ENCODE data around the gene ZNF865. TPM values are rescaled to one million over a fixed set of nuclear protein-coding genes. Genes with fewer than 3 reads are reported as not detected.

ZNF865 gene
- total RNA-seq, 2 experiments from 2014 or later, result 10.8 to 11.2 TPM

- Mint-ChIP-seq H3K27me3 (ENCODE audit: low read depth) (no peaks in the 10 kb centered on the region), H3K9me3 (peaks cover 2% of the 10 kb centered on the region), H3K36me3 (ENCODE audit: low read depth) (peaks cover 21% of the 10 kb centered on the region), H3K4me1 (ENCODE audit: low read depth) (peaks cover 34% of the 10 kb centered on the region), H3K27ac (peak overlapping the region; percentile 79), H3K4me3 (peak overlapping the region; percentile 82)
- CTCF ChIA-PET, result interaction anchor here (0.5 to 3.7 kb wide), 2 partner anchors 32 to 792 kb away, joined by 4 to 11 read pairs; partner anchors contain the start of gene ZNF582
- DNase-seq, result no peak
- intact Hi-C loops (cut with micrococcal nuclease), result loop anchor here (10.0 kb wide), 1 partner anchor 456 kb away; the partner anchor contains the start of gene TNNT1
Measured at GRCh38 chr19:55601084-55601483, 4.4 kb upstream of the ZNF865 start.

- Mint-ChIP-seq H3K36me3 (ENCODE audit: low read depth) (peaks cover 16% of the 10 kb centered on the region), H3K9me3 (peaks cover 2% of the 10 kb centered on the region), H3K27me3 (ENCODE audit: low read depth) (no peaks in the 10 kb centered on the region), H3K27ac (peak overlapping the region; percentile 79), H3K4me3 (peak overlapping the region; percentile 82), H3K4me1 (ENCODE audit: low read depth) (peaks cover 43% of the 10 kb centered on the region)
- DNase-seq, result no peak
- intact Hi-C loops (cut with micrococcal nuclease), result loop anchor here (10.0 kb wide), 1 partner anchor 458 kb away; the partner anchor contains the start of gene TNNT1
- CTCF ChIA-PET, result interaction anchor here (3.7 kb wide), 1 partner anchor 31 kb away, joined by 11 read pairs; no protein-coding TSS in a partner anchor
Measured at GRCh38 chr19:55602104-55603001, 3.1 kb upstream of the ZNF865 start.

GRCh38 chr19:55603115-55603514, 2.3 kb upstream of the ZNF865 start:
- no peak for DNase-seq
- peaks cover 2% of the 10 kb centered on the region for H3K9me3 Mint-ChIP-seq
- H3K4me1 Mint-ChIP-seq (ENCODE audit: low read depth), result peaks cover 49% of the 10 kb centered on the region
- CTCF ChIA-PET, result no interaction called here
- peak overlapping the region; percentile 86 for H3K4me3 Mint-ChIP-seq
- H3K27ac Mint-ChIP-seq, result peak overlapping the region; percentile 68
- intact Hi-C loops (cut with micrococcal nuclease), result loop anchor here (10.0 kb wide), 1 partner anchor 458 kb away; the partner anchor contains the start of gene TNNT1
- H3K27me3 Mint-ChIP-seq (ENCODE audit: low read depth), result no peaks in the 10 kb centered on the region
- peaks cover 19% of the 10 kb centered on the region for H3K36me3 Mint-ChIP-seq (ENCODE audit: low read depth)

GRCh38 chr19:55603581-55604292, 1.7 kb upstream of the ZNF865 start:
- Mint-ChIP-seq H3K4me1 (ENCODE audit: low read depth) (peaks cover 49% of the 10 kb centered on the region), H3K27me3 (ENCODE audit: low read depth) (no peaks in the 10 kb centered on the region), H3K4me3 (peak overlapping the region; percentile 86), H3K27ac (peak overlapping the region; percentile 96), H3K9me3 (peaks cover 2% of the 10 kb centered on the region), H3K36me3 (ENCODE audit: low read depth) (peaks cover 17% of the 10 kb centered on the region)
- CTCF ChIA-PET, result interaction anchor here (0.7 kb wide), 2 partner anchors 20 to 35 kb away, joined by 3 to 5 read pairs; no protein-coding TSS in a partner anchor
- intact Hi-C loops (cut with micrococcal nuclease), result loop anchor here (2.0 to 10.0 kb wide), 2 partner anchors 459 to 487 kb away; partner anchors contain the start of genes PPP1R12C and TNNT1
- DNase-seq, result no peak

- Mint-ChIP-seq H3K9me3 (no peaks in the 10 kb centered on the region), H3K36me3 (ENCODE audit: low read depth) (peaks cover 21% of the 10 kb centered on the region), H3K27me3 (ENCODE audit: low read depth) (no peaks in the 10 kb centered on the region), H3K4me1 (ENCODE audit: low read depth) (peaks cover 52% of the 10 kb centered on the region), H3K4me3 (peak overlapping the region; percentile 86), H3K27ac (peak overlapping the region; percentile 96)
- DNase-seq, result peak; percentile 100
- intact Hi-C loops (cut with micrococcal nuclease), result loop anchor here (1.0 to 10.0 kb wide), 6 partner anchors 19 to 488 kb away; partner anchors contain the start of genes PPP1R12C, TNNT1, ZNF580 and ZNF581
- CTCF ChIA-PET, result interaction anchor here (0.7 to 3.0 kb wide), 11 partner anchors 14 to 137 kb away, joined by 3 to 41 read pairs (median 6); partner anchors contain the start of genes NAT14, ZNF579 and ZNF784
Measured at GRCh38 chr19:55605207-55605636, 225 bp upstream of the ZNF865 start.

GRCh38 chr19:55606471-55606787, 982 bp downstream of the ZNF865 start:
- no peaks in the 10 kb centered on the region for H3K27me3 Mint-ChIP-seq (ENCODE audit: low read depth)
- peaks cover 21% of the 10 kb centered on the region for H3K36me3 Mint-ChIP-seq (ENCODE audit: low read depth)
- H3K27ac Mint-ChIP-seq, result peak overlapping the region; percentile 93
- no peaks in the 10 kb centered on the region for H3K9me3 Mint-ChIP-seq
- peaks cover 58% of the 10 kb centered on the region for H3K4me1 Mint-ChIP-seq (ENCODE audit: low read depth)
- CTCF ChIA-PET, result interaction anchor here (0.5 to 3.0 kb wide), 17 partner anchors 11 to 186 kb away, joined by 3 to 41 read pairs (median 5); partner anchors contain the start of genes NAT14, ZNF579 and ZNF784
- intact Hi-C loops (cut with micrococcal nuclease), result loop anchor here (1.0 to 10.0 kb wide), 5 partner anchors 36 to 462 kb away; partner anchors contain the start of genes ISOC2, TNNT1, U2AF2 and ZNF580
- DNase-seq, result no peak
- H3K4me3 Mint-ChIP-seq, result peak overlapping the region; percentile 89

- peaks cover 21% of the 10 kb centered on the region for H3K36me3 Mint-ChIP-seq (ENCODE audit: low read depth)
- peak overlapping the region; percentile 89 for H3K4me3 Mint-ChIP-seq
- DNase-seq, result no peak
- H3K27ac Mint-ChIP-seq, result peak overlapping the region; percentile 93
- H3K27me3 Mint-ChIP-seq (ENCODE audit: low read depth), result no peaks in the 10 kb centered on the region
- no peaks in the 10 kb centered on the region for H3K9me3 Mint-ChIP-seq
- intact Hi-C loops (cut with micrococcal nuclease), result loop anchor here (1.0 to 10.0 kb wide), 5 partner anchors 35 to 462 kb away; partner anchors contain the start of genes ISOC2, TNNT1, U2AF2 and ZNF580
- peaks cover 59% of the 10 kb centered on the region for H3K4me1 Mint-ChIP-seq (ENCODE audit: low read depth)
- CTCF ChIA-PET, result interaction anchor here (0.5 to 3.0 kb wide), 17 partner anchors 11 to 186 kb away, joined by 3 to 41 read pairs (median 5); partner anchors contain the start of genes NAT14, ZNF579 and ZNF784
Measured at GRCh38 chr19:55606817-55607216, 1.4 kb downstream of the ZNF865 start.

GRCh38 chr19:55609326-55609725, 3.9 kb downstream of the ZNF865 start:
- Mint-ChIP-seq H3K36me3 (ENCODE audit: low read depth) (peaks cover 24% of the 10 kb centered on the region), H3K9me3 (no peaks in the 10 kb centered on the region), H3K4me3 (no peak overlapping the region), H3K27ac (no peak overlapping the region), H3K27me3 (ENCODE audit: low read depth) (no peaks in the 10 kb centered on the region), H3K4me1 (ENCODE audit: low read depth) (peaks cover 58% of the 10 kb centered on the region)
- no peak for DNase-seq
- intact Hi-C loops (cut with micrococcal nuclease), result loop anchor here (5.0 to 10.0 kb wide), 2 partner anchors 33 to 465 kb away; partner anchors contain the start of genes TNNT1, ZNF580 and ZNF581
- CTCF ChIA-PET, result interaction anchor here (1.3 kb wide), 1 partner anchor 24 kb away, joined by 4 read pairs; no protein-coding TSS in a partner anchor

- no peak for DNase-seq
- no peak overlapping the region for H3K4me3 Mint-ChIP-seq
- intact Hi-C loops (cut with micrococcal nuclease), result no loop called here
- peaks cover 23% of the 10 kb centered on the region for H3K36me3 Mint-ChIP-seq (ENCODE audit: low read depth)
- H3K4me1 Mint-ChIP-seq (ENCODE audit: low read depth), result peaks cover 49% of the 10 kb centered on the region
- H3K9me3 Mint-ChIP-seq, result no peaks in the 10 kb centered on the region
- H3K27ac Mint-ChIP-seq, result no peak overlapping the region
- CTCF ChIA-PET, result interaction anchor here (0.7 kb wide), 1 partner anchor 55 kb away, joined by 3 read pairs; no protein-coding TSS in a partner anchor
- H3K27me3 Mint-ChIP-seq (ENCODE audit: low read depth), result no peaks in the 10 kb centered on the region
Measured at GRCh38 chr19:55611300-55611982, 6.0 kb downstream of the ZNF865 start.

GRCh38 chr19:55611983-55612645, 6.7 kb downstream of the ZNF865 start:
- Mint-ChIP-seq H3K4me1 (ENCODE audit: low read depth) (peaks cover 44% of the 10 kb centered on the region), H3K27ac (no peak overlapping the region), H3K9me3 (no peaks in the 10 kb centered on the region), H3K4me3 (no peak overlapping the region), H3K36me3 (ENCODE audit: low read depth) (peaks cover 23% of the 10 kb centered on the region), H3K27me3 (ENCODE audit: low read depth) (no peaks in the 10 kb centered on the region)
- CTCF ChIA-PET, result no interaction called here
- DNase-seq, result no peak
- intact Hi-C loops (cut with micrococcal nuclease), result no loop called here

- CTCF ChIA-PET, result interaction anchor here (0.6 kb wide), 1 partner anchor 26 kb away, joined by 4 read pairs; no protein-coding TSS in a partner anchor
- no peaks in the 10 kb centered on the region for H3K27me3 Mint-ChIP-seq (ENCODE audit: low read depth)
- H3K4me1 Mint-ChIP-seq (ENCODE audit: low read depth), result peaks cover 34% of the 10 kb centered on the region
Measured at GRCh38 chr19:55613396-55613795, 7.9 kb downstream of the ZNF865 start.

More at GRCh38 chr19:55613396-55613795, 7.9 kb downstream of the ZNF865 start:
- no peak overlapping the region for H3K27ac Mint-ChIP-seq
- intact Hi-C loops (cut with micrococcal nuclease), result no loop called here
- peaks cover 23% of the 10 kb centered on the region for H3K36me3 Mint-ChIP-seq (ENCODE audit: low read depth)
- no peak overlapping the region for H3K4me3 Mint-ChIP-seq
- no peaks in the 10 kb centered on the region for H3K9me3 Mint-ChIP-seq
- DNase-seq, result no peak
